ENCODE data around the gene AKR1C1.
"Not testable (repeated sequence)": the region's sequence is repeated elsewhere in the genome, so short reads cannot be mapped to it uniquely, and the experiment has no call there.

GRCh38 chr10:5019770-5020612, 56.8 kb downstream of the AKR1C1 start:
- TF ChIP-seq ZNF565 (CRISPR knock-in tag; conservative IDR thresholded peaks at IDR 0.05; ENCODE audit: low read depth); ZC3H10 (CRISPR knock-in tag; IDR thresholded peaks at IDR 0.05); ZFP30 (CRISPR knock-in tag; IDR thresholded peaks at IDR 0.05); PATZ1 (CRISPR knock-in tag; IDR thresholded peaks at IDR 0.05; ENCODE audit: borderline replicate concordance): not testable (repeated sequence)
